ENCODE results near the gene OR8D1.

Gene OR8D1

DNA sequence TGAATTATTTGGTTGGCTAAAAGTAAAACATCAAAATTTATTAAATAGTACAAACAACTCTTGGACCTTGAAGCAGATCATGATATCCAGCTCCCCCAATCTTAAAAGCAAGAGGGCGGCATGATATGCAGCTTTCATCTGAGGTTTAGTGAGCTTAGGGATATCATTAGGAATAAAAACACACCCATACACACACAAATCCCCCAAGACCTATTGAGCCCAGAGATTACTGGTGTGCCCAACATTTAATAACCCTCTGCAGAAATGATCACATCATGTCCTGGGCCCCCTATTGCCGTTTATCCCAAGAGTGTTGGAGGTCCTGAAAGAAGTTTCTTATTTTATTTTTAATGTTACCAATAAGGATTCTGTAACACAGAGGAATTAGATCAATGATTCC, at the start of gene OR8D1:
Gene OR8D1 (minus strand): TSS at position 101 of the 400 bp plus-strand sequence. CDS start 3,183 bp downstream, outside the sequence.
- DNase-seq: no peak

DNA sequence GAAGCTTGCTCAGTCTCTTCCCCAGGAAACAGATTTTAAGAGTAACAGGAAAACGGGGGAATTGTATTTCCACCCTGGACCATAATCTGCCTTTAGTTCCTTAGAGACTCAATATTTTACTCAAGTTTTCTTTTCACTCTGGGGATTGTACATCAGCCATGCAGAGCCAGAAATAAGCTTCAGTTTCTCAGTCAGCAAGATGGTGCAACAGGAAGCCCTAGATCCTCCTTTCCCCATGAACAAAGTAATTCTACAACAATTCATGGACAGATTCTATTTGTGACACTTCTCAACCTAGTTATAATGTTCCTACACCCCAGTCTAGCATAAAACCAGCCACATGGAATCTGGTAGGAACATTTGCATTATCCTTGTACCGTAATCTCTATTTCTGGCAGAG, 45.8 kb upstream of the OR8D1 start:
- no peak for DNase-seq

DNA sequence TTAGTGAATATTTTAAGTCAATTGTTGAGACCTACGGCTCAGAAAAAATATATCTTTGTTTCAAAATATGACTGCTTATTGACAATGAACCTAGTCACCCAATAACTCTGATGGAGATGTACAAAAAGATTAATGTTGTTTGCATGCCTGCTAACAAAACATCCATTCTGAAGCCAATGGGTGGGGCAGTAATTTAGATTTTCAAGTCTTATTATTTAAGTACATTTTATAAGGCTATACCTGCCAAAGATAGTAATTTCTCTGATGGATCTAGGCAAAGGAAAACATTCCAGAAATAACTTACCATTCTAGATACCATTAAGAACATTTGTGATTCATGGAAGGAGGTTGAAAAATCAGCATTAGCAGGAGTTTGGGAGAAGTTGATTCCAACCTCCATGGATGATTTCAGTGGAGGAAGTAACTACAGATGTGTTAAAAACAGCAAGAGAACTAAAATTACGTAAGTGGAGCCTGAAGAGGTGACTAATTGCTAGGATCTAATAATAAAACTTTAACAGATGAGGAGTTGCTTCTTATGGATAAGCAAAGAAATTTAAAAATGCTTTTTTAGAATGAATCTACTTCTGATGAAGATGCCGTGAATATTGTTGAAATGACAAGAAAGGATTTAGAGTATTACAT, 32.7 kb upstream of the OR8D1 start:
- no peak for DNase-seq

DNA sequence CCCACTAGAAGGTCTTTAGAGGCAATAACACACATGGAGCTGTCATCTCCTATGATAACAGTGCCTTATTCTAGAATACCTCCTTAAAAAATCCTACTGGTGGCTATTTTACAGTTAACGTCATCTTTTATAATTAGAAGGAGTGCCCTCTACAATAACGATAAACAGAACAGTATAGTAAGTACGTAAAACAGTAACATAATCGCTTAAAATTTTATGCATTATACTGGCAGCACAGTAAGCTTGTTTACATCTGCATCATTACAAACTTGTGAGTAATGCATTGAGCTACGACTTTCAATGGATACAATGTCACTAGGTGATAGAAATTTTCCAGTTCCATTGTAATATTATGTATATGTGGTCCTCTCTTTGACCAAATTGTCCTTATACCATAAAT, 30.6 kb upstream of the OR8D1 start:
- DNase-seq: no peak

DNA sequence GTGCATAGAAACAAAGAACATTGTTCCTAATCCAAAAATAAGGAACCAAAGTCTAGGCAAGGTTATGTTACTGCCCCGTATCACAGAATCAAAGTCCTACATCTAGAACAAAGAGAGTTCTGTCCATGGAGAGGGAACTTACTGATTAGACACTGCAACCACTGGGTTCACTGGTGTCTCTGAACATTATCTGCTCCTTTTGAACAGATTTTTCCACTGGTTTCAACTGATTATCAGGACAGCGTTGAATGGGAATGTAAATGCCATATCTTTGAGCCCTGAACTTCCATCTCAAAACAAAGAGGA, 26.3 kb upstream of the OR8D1 start:
- no peak for DNase-seq

DNA sequence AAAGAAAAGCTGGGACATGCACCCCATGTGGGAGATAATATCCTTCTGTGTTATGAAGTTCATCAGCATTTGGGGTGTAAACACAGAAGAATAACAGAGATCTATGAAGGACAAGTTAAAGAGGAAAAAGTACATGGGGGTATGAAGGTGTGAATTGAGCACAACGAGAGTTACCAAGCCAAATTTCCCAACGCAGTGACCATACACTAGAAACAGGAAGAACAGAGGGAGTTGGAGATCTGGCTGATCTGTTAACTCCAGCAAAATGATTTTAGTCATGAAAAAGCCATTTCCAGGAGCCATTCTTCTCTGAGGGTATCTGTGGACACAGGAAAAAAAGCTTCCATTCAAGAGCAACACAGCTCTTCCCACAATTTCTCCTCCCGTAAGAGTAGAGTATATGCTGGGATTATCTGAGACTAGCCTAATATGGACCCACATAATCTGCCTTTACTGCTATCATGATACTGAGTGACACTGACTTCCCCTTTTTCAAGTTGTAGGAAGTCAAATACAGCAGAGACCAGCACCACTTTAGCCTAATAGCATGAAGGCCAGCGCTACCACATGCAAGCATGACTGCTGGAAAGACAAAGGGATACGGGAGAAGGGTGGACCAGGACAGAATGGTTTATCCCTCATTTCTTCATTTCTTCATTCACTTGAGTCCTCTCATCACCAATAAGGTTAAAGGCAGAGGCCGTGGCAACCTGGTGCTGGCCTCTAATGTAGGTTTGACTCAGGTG, 25.8 kb upstream of the OR8D1 start:
- no peak for DNase-seq

DNA sequence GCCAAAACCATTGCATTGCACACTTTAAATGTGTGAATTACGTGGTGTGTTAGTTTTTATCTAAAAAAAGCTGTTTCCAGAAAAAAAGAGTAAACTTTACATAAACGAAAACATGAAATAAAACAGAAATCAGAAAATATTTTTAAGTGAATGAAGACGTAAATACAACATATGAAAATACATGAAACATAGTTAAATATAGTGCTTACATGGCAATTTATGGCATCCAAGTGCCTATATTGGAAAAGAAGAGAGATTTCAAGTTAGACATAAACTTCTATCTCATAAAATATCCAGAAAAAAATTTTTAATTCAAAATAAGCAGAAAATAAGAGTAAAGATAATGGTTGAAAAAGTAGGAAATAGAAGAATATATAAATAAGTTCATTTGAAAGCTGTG, 18.1 kb upstream of the OR8D1 start:
- no peak for DNase-seq

DNA sequence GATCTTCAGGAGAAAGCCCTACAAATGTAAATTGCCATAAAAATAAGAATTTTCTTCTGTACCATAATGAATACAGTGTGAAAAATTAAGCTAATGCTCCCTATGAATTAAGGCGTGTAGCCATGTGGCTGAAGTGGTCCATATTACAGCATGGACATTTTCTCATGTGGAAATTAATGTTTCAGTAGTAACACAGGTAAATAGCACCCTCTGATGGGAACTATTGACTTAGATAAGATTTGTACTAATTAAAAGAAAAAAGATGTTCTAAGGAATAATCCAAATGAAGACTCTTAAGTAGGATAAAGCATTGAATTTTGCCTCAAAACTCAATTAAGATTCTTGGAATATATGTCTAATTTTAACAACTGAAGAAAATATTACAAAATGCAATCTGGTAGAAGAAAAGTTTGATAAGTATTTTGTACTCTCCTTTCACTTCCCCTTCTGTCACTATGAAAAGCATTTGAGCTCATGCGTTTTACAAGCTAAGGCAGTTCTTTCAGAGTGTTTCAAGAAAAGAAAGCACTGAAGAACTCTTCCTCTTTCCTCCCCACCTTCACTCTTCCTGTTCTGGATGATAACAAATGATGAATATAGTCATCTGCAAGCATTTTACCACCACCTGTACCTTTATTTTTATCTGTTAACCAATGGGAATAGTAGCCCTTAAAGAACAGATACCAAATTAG, 16.2 kb upstream of the OR8D1 start:
- DNase-seq: no peak

DNA sequence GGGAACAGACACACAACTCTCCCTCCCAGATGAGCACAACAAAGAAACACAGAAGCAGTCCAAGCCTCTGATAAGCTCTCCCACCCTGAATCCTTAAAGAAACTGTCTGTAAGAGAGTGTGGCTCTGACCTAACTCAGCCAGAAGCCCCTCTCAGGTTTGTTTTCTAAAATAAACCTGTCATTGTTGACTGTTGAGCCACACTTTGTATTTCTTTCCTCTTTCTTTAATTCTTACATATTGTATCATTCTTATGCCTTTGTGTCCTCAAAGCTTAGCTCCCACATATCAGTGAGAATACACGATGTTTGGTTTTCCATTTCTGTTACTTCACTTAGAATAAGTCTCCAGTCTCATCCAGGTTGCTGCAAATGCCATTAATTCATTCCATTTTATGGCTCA, 14.0 kb upstream of the OR8D1 start:
- no peak for DNase-seq

DNA sequence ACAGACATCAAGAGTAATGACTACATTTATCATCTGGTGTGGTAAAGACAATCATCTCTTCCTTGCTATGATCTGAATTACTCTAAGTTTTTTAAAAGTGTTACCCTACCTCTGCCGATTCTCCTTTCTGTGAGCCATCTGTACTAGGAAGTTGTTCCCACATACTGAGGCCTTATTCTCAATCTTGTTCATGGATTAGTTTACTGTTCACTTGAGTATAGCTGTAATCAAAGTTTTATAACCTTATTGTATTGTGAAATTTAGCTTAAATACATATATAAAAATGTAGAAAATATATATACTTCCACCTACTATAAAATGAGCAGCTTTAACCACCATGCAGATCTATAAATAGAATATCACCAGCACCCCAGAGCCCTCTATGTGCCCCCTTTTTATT, 8.6 kb upstream of the OR8D1 start:
- DNase-seq: no peak

DNA sequence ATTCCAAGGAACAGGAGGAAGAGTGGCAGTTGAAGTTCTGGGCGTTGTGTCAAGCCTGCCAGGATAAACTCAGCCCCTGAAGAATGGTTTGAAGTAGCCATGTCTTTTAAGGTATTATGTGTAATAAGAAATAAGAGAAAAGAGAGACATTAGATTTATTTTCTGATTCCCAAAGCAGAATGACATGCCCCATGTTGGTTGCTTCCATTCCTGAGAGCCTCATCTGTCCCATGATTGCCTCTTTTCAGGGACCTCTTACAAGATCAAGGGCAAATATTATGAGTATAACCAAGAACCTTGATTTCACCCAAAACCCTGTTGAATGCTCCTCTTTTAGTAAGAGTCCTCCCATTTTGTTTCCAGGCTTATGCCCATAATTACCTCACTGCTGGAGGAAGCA, 6.3 kb upstream of the OR8D1 start, which contains the start of gene OR8D2:
Gene OR8D2 (minus strand): TSS at position 101 of the 400 bp plus-strand sequence. CDS start 0 bp downstream, at position 101.
- DNase-seq: no peak

DNA sequence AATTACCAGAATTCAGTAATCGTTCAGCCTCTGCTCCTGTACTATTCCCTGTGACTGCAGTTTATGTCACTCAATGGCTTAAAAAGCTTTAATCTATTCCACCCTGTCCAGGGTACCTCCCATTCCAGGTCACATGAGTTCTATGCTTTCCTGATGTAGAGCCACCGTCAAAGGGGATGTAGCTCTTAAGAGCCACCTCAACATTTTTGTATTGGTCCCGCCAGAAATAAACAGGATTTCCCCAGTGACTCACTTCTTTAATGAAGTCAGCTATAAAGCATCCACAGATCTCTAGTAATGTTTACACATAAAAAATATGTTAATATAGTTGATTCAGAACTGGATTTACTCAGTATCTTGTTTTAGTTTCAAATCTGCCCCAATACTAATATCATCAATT, 1.3 kb upstream of the OR8D1 start:
- no peak for DNase-seq

DNA sequence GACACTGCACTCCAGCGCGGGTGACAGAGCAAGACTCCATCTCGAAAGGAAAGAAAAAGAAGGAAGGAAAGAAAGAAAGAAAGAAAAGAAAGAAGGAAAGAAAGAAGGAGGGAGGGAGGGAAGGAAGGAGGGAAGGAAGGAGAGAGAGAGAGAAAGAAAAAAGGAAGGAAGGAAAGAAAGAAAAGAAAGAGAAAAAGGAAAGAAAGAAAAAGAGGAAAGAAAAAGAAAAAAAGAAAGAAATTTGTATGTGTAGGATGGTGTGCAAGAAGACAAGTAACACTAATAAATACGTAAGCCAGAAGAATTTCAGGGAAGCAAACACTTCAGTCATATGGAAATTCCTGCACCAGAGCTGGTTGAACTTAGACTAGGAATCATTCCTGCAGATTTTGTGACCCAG, 618 bp downstream of the OR8D1 start:
- no peak for DNase-seq

DNA sequence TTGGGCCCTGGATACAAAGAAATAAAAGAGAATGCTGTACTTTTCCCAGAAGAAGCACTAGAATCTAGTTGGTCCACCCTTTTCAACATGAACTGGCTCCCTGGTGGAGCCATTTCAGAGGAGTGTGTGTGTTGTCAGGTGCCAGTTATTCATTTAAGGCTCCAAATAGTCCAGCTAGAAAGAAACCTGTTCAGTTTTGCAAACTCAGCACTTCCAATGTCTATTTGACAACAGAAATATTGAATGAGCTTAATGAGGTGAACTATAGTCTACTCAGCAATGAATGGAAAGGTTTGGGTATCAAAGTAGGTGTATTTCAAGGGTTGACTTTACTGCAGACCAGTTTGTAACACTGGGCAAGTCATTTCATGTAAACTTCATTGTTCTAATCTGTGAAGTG, 2.1 kb downstream of the OR8D1 start:
- no peak for DNase-seq

DNA sequence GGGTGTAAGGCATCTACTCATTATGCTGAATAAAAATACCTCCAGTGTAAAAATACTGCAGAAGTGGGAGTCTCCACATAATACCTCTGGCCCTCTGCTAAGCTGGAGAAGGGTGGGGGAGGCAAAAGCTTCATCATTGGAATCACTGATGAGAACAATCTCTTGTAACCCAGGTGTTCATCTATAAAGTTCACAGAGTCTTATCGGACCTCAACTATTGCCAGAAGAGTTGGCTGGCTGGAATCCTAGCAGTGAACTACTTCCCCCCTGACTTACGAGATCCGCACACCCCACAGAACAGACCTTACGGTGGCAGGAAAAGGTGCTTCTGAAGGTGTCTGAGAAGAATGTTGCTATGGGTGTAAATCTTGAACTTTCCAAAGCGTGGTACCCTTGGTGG, 2.5 kb downstream of the OR8D1 start:
- DNase-seq: no peak

DNA sequence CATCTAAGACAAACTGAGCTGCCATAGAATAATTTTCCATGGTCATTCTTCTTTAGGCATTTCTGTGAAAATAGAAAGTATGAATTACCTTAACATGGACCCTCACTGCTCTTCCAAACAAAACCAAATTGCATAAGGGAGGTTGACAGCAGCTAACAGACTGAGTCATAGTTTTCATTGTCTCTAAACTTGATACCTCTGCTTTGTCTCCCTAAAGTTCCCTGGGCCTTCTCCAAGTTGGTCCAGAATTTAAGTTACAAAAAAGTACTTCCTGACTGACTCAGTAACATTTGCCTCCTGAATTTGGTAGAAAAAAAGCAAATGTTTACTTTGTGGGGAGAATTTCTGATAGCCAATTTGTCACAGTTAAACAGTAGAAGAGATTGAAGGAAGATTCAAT, 3.0 kb downstream of the OR8D1 start:
- no peak for DNase-seq

DNA sequence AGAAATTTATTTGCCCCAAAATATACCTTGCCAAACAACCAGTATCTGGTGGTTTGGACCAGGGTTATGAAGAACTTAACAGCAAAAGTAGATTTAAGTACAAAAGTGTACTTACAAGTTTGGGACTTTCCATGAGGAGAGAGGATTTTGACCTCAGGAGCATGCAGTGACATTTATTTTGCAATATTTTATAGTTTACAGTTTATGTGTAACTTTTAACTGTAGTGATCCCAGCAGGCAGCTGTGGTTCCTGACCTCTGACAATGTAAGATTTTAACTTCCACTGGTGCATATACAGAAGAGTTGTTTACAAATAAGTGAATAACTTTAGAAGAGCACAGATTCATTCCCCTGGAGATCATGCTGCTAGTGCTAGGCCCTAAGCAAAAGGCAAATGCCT, 6.7 kb downstream of the OR8D1 start:
- no peak for DNase-seq

DNA sequence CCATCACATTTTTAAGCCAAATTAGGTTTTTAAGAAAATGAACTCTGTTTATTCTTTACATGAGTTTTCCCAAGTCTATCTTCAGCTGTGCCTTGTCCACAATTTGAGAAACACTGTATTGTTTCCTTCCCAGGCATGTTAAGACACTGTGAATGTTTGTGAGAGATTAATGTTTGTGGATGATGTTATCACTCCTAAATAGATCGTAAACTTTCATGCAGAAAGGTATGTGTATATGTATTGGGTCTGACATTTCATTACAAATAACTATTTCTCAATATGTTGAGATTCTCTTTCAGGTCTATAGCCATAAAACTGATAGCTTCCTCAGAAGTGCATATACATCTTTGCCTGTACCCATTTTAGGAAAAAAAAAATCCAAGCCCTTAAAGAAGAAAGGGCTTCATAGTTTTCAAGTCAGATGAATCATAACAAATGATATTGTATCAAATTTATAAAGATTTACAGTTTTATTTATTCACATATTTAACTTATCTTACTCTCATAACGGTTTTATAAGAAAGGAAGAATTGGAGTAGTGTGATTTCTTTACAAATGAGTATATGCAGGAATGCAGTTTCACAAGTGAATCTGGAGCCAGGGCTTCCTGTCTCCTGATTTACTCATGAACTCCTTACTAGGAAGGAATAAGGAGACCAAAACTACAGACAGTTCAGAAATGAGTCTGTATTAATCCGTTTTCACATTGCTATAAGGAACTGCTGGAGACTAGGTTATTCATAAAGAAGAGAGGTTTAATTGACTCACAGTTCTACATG, 11.2 kb downstream of the OR8D1 start:
- no peak for DNase-seq

DNA sequence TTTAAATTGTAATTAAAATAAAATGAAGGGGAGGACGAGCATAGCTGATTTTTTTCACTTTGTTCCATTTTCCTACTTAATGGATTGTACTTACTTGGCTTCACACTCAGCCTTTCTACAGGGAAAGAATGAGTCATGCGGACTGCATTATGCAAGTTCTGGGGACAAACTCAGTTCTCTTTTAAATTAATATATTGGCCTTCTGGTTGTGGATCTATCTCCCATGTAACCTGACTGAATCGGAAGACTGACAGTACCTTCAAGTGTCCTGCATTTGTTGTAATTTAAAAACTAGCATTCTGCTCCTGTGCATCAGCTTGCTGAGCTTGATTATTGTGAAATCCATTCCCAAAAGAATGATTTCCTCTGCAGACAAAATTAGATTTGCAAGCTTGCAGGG, 12.2 kb downstream of the OR8D1 start:
- DNase-seq: peak in 3 of 56 donors; percentile 0 to 24 (median 6)

DNA sequence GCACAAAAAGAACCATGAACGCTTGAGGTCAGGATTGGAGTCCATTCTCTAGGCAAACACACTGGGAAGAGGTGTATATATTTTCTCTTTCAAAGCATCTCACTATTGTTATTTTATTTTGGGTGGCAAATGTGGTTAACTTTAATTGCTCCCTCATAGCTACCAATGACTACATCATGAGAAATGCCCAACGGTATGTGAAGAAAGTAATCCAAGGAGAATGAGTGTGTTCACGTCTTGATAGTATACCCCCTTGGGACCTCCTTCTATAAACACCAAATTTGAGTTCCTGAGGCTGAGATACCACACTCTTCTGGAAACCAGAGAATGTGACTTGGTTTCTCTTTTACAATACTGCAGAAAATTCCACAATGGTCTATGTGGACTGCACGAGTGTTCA, 15.8 kb downstream of the OR8D1 start:
- no peak for DNase-seq

DNA sequence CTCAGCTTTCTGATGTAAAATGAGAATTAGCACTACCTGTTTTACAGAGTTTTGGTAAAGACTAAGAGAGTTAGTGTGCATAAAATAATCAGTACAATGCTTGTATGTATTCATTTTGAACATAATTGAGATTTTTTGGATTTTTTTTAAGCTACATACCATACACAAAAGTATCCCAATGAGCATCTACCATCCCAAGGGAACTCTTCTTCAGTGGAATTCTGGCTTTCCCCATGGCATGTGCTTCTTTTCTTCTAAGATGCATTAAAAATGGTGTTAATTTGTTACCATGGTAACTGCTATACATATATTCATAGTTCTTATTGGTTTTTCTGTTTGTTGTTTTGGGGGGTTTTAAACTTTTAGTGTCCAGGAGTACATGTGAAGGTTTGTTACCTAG, 17.7 kb downstream of the OR8D1 start:
- DNase-seq: no peak

DNA sequence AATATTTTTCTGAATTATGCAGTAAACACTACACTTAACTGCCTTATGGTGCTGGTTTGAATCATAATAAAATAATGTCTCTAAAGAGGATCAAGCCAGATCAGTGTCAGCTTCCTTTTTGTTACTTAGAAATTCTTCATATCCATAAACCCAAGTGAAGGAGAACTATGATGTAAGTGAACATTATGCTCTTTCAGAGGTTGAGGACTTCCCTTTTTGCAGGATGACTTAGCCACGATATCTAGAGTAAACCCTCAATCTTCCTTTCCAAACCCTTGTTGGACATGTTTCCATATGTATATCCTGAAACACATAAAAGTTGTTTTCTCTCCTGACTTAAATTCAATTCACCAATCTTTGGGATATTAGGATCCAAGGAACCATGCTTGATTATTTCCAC, 19.1 kb downstream of the OR8D1 start:
- no peak for DNase-seq

All from nucleus accumbens (tissue), 56 donors.